Limb (tissue), 2 donors: ENCODE measurements around the gene SNN.

Source experiments
- DNase-seq, 2 donors: peaks; one replicate each; pipeline ENCODE4 v3.0.0-alpha.2; 2016; ENCODE audit errors: extremely low spot score in 2 of 2

The SNN gene

DNA sequence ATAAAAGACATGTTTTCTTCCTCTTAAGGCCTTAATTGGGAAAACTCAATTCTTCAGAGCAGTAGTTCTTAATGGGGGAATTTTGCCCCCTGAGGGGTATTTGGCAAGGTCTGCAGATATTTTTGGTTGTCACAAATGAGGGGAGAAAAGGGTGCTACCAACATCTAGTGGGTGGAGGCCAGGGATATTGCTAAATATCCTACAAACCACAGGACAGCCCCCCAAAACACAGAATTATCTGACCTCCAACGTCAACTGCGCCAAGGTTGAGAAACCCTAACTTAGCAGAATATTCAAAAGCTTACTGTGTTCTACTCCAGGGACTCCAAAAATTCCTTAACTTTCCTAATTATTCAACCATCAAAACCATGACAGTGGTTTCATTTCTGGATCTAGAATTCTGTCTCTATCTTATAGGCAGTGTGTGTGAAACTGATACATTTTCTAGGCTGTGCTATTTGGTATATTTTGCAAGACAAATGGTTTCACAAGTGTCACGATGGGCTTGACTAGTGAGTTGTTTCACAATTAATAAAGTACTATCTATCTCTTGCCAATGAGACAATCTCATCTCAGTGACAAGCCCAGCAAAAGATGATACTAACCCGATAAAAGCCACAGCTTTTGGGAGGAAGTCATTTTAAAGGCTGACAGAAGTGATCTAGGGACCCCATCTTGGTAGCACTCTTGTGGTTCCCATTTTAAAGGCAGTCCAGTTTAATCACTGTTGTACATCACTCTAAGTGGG is 59.7 kb downstream of the SNN start:
- DNase-seq = no peak
